Thoracic aorta (tissue), 2 donors: Measurements from ENCODE around the gene C20orf144. TPM values are rescaled to one million over a fixed set of nuclear protein-coding genes. Genes with fewer than 3 reads are reported as not detected.

ENCODE experiments used
- ATAC-seq: fragments of 150-250 bp; one replicate; pipeline ENCODE4 v1.8.0; 2017; ENCODE audit warnings: low read depth; ENCODE audit not compliant: insufficient number of reproducible peaks, low FRiP score
- DNase-seq: peaks from one replicate; pipeline ENCODE4 v3.0.0-alpha.2; 2020; ENCODE audit warnings: low spot score
- H3K27ac ChIP-seq, 2 donors: fragments of 200-600 bp; sonication (generic); 1 replicate in 1 of 2; 2 replicates in 1 of 2; pipeline ENCODE4 v1.5.1; 2016; ENCODE audit warnings: mild to moderate bottlenecking in 2 of 2, moderate library complexity in 2 of 2
- H3K27me3 ChIP-seq: fragments of 200-600 bp; sonication (generic); replicated peaks from 2 replicates; pipeline ENCODE4 v1.6.0; 2016; ENCODE audit warnings: mild to moderate bottlenecking; ENCODE audit not compliant: insufficient read depth
- H3K36me3 ChIP-seq: fragments of 200-600 bp; sonication (generic); one replicate; pipeline ENCODE4 v1.5.1; 2016
- H3K4me1 ChIP-seq, 2 donors: fragments of 200-600 bp; sonication (generic); 1 replicate in 1 of 2; 2 replicates in 1 of 2; pipeline versions ENCODE4 v1.5.1 to v1.6.0; 2016; ENCODE audit warnings: low read depth in 2 of 2, mild to moderate bottlenecking in 1 of 2; ENCODE audit not compliant: control insufficient read depth in 1 of 2
- H3K4me3 ChIP-seq: fragments of 200-600 bp; sonication (generic); 2 replicates; pipeline ENCODE4 v1.5.1; 2016; ENCODE audit warnings: mild to moderate bottlenecking
- H3K9me3 ChIP-seq: fragments of 200-600 bp; sonication (generic); 2 replicates; pipeline ENCODE4 v1.5.1; 2016
- CTCF ChIP-seq: fragments of 200-600 bp; sonication (generic); IDR thresholded peaks from one replicate; pipeline ENCODE4 v1.5.1; 2019; ENCODE audit warnings: antibody characterized with exemption
- total RNA-seq, 2 donors: library from RNA; depleted of rRNA; stranded (reverse); fragments of >200 nt; gene quantifications; one replicate each; pipeline versions ENCODE4 v1.1.0 to v1.2.3, GENCODE V29; 2016

C20orf144 gene
- total RNA-seq, 2 donors from 2014 or later, result not detected

- ATAC-seq (peak; percentile 69), DNase-seq (peak; percentile 95)
- Histone ChIP-seq H3K4me3 (peak within 1 kb of the TSS; percentile 85), H3K36me3 (no peaks in the 10 kb centered on the region), H3K27me3 (no peaks in the 10 kb centered on the region), H3K4me1 (peaks cover 17 to 66% of the 10 kb centered on the region in 2 donors), H3K27ac (peak within 1 kb of the TSS; percentile 88 to 93), H3K9me3 (no peaks in the 10 kb centered on the region)
- TF ChIP-seq CTCF, result peak; percentile 25
Measured at GRCh38 chr20:33666293-33667244, 4.4 kb downstream of the C20orf144 start, which contains the start of gene ACTL10. TSS of gene ACTL10 (plus strand) at chr20:33666943. CDS start at chr20:33667498, 555 bp downstream.

- peaks cover 17 to 73% of the 10 kb centered on the region in 2 donors for H3K4me1 ChIP-seq
- no peaks in the 10 kb centered on the region for H3K36me3 ChIP-seq
- no peaks in the 10 kb centered on the region for H3K27me3 ChIP-seq
- DNase-seq (no peak), ATAC-seq (no peak)
- H3K27ac ChIP-seq, result peak overlapping the region; percentile 88 to 93
- H3K4me3 ChIP-seq, result peak overlapping the region; percentile 85
- no peak for TF ChIP-seq CTCF
- H3K9me3 ChIP-seq, result no peaks in the 10 kb centered on the region
Measured at GRCh38 chr20:33667245-33667675, 5.1 kb downstream of the C20orf144 start.

- Histone ChIP-seq H3K4me1 (peaks cover 22 to 74% of the 10 kb centered on the region in 2 donors), H3K4me3 (peak overlapping the region; percentile 85), H3K36me3 (no peaks in the 10 kb centered on the region), H3K27ac (peak overlapping the region; percentile 88 to 93), H3K9me3 (no peaks in the 10 kb centered on the region), H3K27me3 (no peaks in the 10 kb centered on the region)
- peak; percentile 92 for TF ChIP-seq CTCF
- no peak for ATAC-seq
- DNase-seq, result no peak
Measured at GRCh38 chr20:33667676-33668465, 5.7 kb downstream of the C20orf144 start.

GRCh38 chr20:33668466-33669155, 6.5 kb downstream of the C20orf144 start:
- H3K27ac ChIP-seq, result peak overlapping the region; percentile 88 to 93
- no peak for TF ChIP-seq CTCF
- DNase-seq, result no peak
- peaks cover 27 to 79% of the 10 kb centered on the region in 2 donors for H3K4me1 ChIP-seq
- ATAC-seq, result no peak
- no peaks in the 10 kb centered on the region for H3K9me3 ChIP-seq
- no peaks in the 10 kb centered on the region for H3K27me3 ChIP-seq
- H3K4me3 ChIP-seq, result peak overlapping the region; percentile 85
- no peaks in the 10 kb centered on the region for H3K36me3 ChIP-seq
